HepG2 (cell line): ENCODE measurements around the gene IKZF4. TPM values are rescaled to one million over a fixed set of nuclear protein-coding genes. Genes with fewer than 3 reads are reported as not detected.

Source experiments
- AKNA ChIP-seq: sonication (generic); formaldehyde crosslinking; IDR thresholded peaks from 2 replicates; pipeline ENCODE4 v1.4.0; 2020; ENCODE audit warnings: missing genetic modification reagents, borderline replicate concordance
- ARID2 ChIP-seq: sonication (generic); formaldehyde crosslinking; IDR thresholded peaks from 2 replicates; pipeline ENCODE4 v1.8.1; 2022; ENCODE audit warnings: mild to moderate bottlenecking, missing genetic modification reagents, borderline replicate concordance
- CCAR2 ChIP-seq: fragments of 200-400 bp; formaldehyde crosslinking; optimal IDR thresholded peaks from 2 replicates; pipeline ENCODE3; 2018; ENCODE audit warnings: low read depth, mild to moderate bottlenecking, low read length, moderate library complexity
- EEA1 ChIP-seq: sonication (generic); formaldehyde crosslinking; IDR thresholded peaks from 2 replicates; pipeline ENCODE4 v1.5.1; 2020; ENCODE audit warnings: mild to moderate bottlenecking, missing genetic modification reagents, borderline replicate concordance
- GPBP1L1 ChIP-seq: sonication (generic); formaldehyde crosslinking; IDR thresholded peaks from 2 replicates; pipeline ENCODE4 v1.5.0; 2020; ENCODE audit warnings: mild to moderate bottlenecking, missing genetic modification reagents
- JUND ChIP-seq: sonication (generic); formaldehyde crosslinking; IDR thresholded peaks from 2 replicates; pipeline ENCODE4 v1.8.0; 2022; ENCODE audit warnings: mild to moderate bottlenecking, missing genetic modification reagents
- MXI1 ChIP-seq: IDR thresholded peaks from 3 replicates; pipeline ENCODE4 v1.6.1; 2012; ENCODE audit warnings: low read depth, low read length, inconsistent platforms, borderline replicate concordance
- MYC ChIP-seq: sonication (generic); formaldehyde crosslinking; IDR thresholded peaks from 2 replicates; pipeline ENCODE4 v1.9.0; 2021; ENCODE audit warnings: missing genetic modification reagents, borderline replicate concordance
- NKX3-1 ChIP-seq: sonication (generic); formaldehyde crosslinking; IDR thresholded peaks from 2 replicates; pipeline ENCODE4 v1.5.0; 2020; ENCODE audit warnings: missing genetic modification reagents
- ONECUT2 ChIP-seq: sonication (generic); formaldehyde crosslinking; IDR thresholded peaks from 2 replicates; pipeline ENCODE4 v1.4.0; 2020; ENCODE audit warnings: missing genetic modification reagents
- PAWR ChIP-seq: sonication (generic); formaldehyde crosslinking; IDR thresholded peaks from 2 replicates; pipeline ENCODE4 v1.4.0; 2020; ENCODE audit warnings: missing genetic modification reagents, mild to moderate bottlenecking, borderline replicate concordance
- PCBP2 ChIP-seq: fragments of 200-400 bp; formaldehyde crosslinking; optimal IDR thresholded peaks from 2 replicates; pipeline ENCODE3; 2018; ENCODE audit warnings: low read length, low read depth; ENCODE audit not compliant: poor library complexity, severe bottlenecking
- RARA ChIP-seq: IDR thresholded peaks from 2 replicates; pipeline ENCODE4 v1.6.1; 2016; ENCODE audit warnings: missing genetic modification reagents, missing compliant biosample characterization
- RELA ChIP-seq: sonication (generic); formaldehyde crosslinking; IDR thresholded peaks from 2 replicates; pipeline ENCODE4 v1.4.0; 2020; ENCODE audit warnings: missing genetic modification reagents
- SAP130 ChIP-seq: IDR thresholded peaks from 2 replicates; pipeline ENCODE4 v1.6.1; 2016; ENCODE audit warnings: low read depth
- SIN3A ChIP-seq: IDR thresholded peaks from 2 replicates; pipeline ENCODE4 v1.6.1; 2011; ENCODE audit warnings: low read depth, mild to moderate bottlenecking, control low read depth, low read length, borderline replicate concordance
- SMYD3 ChIP-seq: sonication (generic); formaldehyde crosslinking; IDR thresholded peaks from 2 replicates; pipeline ENCODE4 v1.8.1; 2023; ENCODE audit warnings: mild to moderate bottlenecking, missing genetic modification reagents
- YEATS2 ChIP-seq: sonication (generic); formaldehyde crosslinking; IDR thresholded peaks from 2 replicates; pipeline ENCODE4 v1.4.0; 2020; ENCODE audit warnings: missing genetic modification reagents, borderline replicate concordance
- ZKSCAN1 ChIP-seq: fragments of 150-350 bp; IDR thresholded peaks from 2 replicates; pipeline ENCODE4 v1.6.1; 2014; ENCODE audit warnings: low read length
- ZNF234 ChIP-seq: sonication (generic); formaldehyde crosslinking; conservative IDR thresholded peaks from 2 replicates; pipeline ENCODE4 v1.5.1; 2020; ENCODE audit warnings: mild to moderate bottlenecking, missing genetic modification reagents
- ZNF503 ChIP-seq: sonication (generic); formaldehyde crosslinking; IDR thresholded peaks from 2 replicates; pipeline ENCODE4 v1.4.0; 2020; ENCODE audit warnings: missing genetic modification reagents
- ZNF567 ChIP-seq: sonication (generic); formaldehyde crosslinking; IDR thresholded peaks from 2 replicates; pipeline ENCODE4 v1.8.1; 2023; ENCODE audit warnings: mild to moderate bottlenecking, missing genetic modification reagents, borderline replicate concordance
- ZNF850 ChIP-seq: sonication (generic); formaldehyde crosslinking; conservative IDR thresholded peaks from 2 replicates; pipeline ENCODE4 v1.9.0; 2021; ENCODE audit warnings: mild to moderate bottlenecking, missing genetic modification reagents
- polyA plus RNA-seq, 8 experiments: library from polyadenylated mRNA; depleted of rRNA in 3 of 8; stranded (reverse) in 7 of 8; unstranded in 1 of 8; fragments of >200 nt; fragmentation: Illumina TruSeq in 4 of 8; extraction: Trizol in 4 of 8; gene quantifications; 2 replicates each; pipeline versions ENCODE4 v1.2.1 to v1.2.3, GENCODE V29; 2011 to 2016; ENCODE audit warnings: low read depth in 4 of 8, missing spikeins in 1 of 8, mixed read lengths in 1 of 8; ENCODE audit not compliant: insufficient read depth in 1 of 8
- total RNA-seq, 5 experiments: library from RNA; depleted of rRNA; stranded (reverse); fragments of >200 nt; fragmentation: Illumina TruSeq; extraction: Trizol; gene quantifications; 2 replicates each; pipeline ENCODE4 v1.2.3, GENCODE V29; 2016; ENCODE audit warnings: low read depth in 1 of 5

The IKZF4 gene
- total and polyA plus RNA-seq, 2 of the 13 experiments (the other 11 are each of a cell fraction or from before 2014, with no cell fraction given), result 0.58 to 2.2 TPM

- TF ChIP-seq AKNA (CRISPR knock-in tag) (no peak), SAP130 (CRISPR knock-in tag) (no peak), ONECUT2 (CRISPR knock-in tag) (no peak), ARID2 (CRISPR knock-in tag) (peak; percentile 87; the same call in 1 of the 2 replicates), GPBP1L1 (no peak), MYC (no peak), ZKSCAN1 (no peak), PCBP2 (no peak), RARA (CRISPR knock-in tag) (no peak), ZNF503 (CRISPR knock-in tag) (0 out of 2 replicates have a peak, but pooled peaks have one; percentile 6), YEATS2 (CRISPR knock-in tag) (no peak), RELA (CRISPR knock-in tag) (no peak), ZNF567 (CRISPR knock-in tag) (no peak), JUND (CRISPR knock-in tag) (no peak), NKX3-1 (CRISPR knock-in tag) (no peak), ZNF850 (no peak), EEA1 (CRISPR knock-in tag) (no peak), PAWR (no peak), ZNF234 (no peak), CCAR2 (no peak), SIN3A (peak; percentile 65; the same call in 1 of the 2 replicates), SMYD3 (CRISPR knock-in tag) (no peak), MXI1 (no peak)
These were observed 47.8 kb upstream of the IKZF4 start (continued) for GRCh38 chr12:55972911-55973598.
